Pons (tissue), 1 donor: ENCODE measurements around the gene S100A8.
A peak's percentile ranks its signal among the peaks of the same experiment; 100 is the strongest.
"Not testable (repeated sequence)": the region's sequence is repeated elsewhere in the genome, so short reads cannot be mapped to it uniquely, and the experiment has no call there.

ENCODE experiments used
- DNase-seq: peaks from one replicate; pipeline ENCODE4 v3.0.0-alpha.2; 2016; ENCODE audit warnings: low spot score

S100A8 gene

DNA sequence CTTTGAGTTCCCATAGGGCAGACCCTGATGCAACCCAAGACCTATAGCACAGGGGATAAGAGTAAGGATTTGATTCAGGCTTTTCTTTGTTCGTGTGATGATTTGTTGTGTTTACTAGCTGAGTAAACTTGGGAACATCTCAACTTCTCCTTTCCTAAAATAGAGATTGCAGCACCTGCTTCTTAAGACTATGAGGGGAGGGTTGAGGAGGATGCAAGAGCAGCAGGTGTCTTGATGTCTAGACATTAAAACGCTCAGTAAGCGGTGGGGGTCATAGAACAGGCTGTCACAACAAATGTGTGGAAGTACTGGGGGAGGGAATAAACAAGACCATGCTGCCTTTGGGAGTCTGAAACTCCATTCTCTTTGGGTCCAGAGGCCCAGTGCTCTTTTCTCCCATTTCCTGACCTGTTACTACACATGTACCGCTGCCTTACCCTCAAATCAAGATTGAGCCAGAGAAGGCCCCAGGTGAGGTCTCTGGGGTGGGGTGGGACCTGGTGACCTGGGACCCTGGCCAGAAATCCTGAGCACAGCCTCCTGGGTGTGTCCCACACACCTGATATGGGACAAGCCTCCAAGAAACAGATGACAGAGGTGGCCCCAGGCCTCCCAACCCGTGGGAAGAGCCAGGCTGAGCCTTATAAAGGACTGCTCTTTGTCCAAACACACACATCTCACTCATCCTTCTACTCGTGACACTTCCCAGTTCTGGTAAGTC, 25.1 kb upstream of the S100A8 start, which contains the start of gene S100A7A:
Gene S100A7A (plus strand): TSS at position 671 of the 721 bp plus-strand sequence. CDS start 1,563 bp downstream, outside the sequence.
- DNase-seq = no peak

GRCh38 chr1:153413961-153414360, 23.1 kb upstream of the S100A8 start:
- DNase-seq = not testable (repeated sequence)

- not testable (repeated sequence) for DNase-seq
Observed at GRCh38 chr1:153407274-153407673, 16.4 kb upstream of the S100A8 start.

GRCh38 chr1:153405825-153406599, 15.1 kb upstream of the S100A8 start:
- DNase-seq = not testable (repeated sequence)

DNA sequence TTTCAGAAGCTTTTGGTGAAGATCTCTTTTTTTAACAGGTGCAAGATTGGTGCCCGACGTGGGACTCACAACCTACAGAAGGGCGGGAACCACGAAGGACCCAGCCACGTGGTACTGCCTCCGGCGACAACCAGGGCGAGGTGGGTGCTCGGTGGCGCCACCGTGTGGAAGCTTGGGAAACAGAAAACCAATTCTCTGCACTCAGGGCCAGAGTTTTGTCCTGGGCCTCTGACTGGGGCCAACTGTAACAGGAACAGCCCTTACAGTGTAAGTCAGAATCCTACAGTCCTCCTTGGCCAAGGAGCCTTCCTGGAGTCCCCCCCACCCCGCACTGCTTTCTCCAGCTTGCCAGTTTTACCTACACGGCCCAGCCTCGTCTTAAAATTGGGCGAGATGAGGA, 13.9 kb upstream of the S100A8 start:
- DNase-seq = peak; percentile 2

DNA sequence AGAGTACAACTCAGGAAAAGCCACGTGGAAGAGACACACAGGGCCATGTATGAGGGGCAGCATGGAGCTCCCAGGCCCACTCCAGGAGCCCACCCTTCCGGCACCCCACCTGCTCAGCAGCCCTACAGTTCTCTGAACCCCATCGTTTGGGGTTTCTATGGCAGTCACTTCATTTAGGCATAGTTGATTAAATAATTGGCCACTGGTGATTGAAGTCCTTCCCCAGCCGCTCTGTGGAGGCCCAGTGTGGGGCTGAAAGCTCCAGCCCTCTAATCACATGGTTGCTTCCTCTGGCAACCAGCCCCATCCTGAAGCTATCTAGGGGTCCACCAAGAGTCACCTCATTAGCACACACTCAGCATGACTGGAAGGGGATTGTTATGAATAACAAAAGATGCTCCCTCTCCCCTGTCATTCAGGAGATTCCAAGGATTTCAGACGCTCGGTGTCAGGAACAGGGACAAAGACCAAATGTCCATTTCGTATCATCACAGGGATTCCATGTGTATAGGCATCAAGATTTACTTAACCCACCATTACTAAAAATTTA, 13.3 kb upstream of the S100A8 start:
- DNase-seq = no peak

DNA sequence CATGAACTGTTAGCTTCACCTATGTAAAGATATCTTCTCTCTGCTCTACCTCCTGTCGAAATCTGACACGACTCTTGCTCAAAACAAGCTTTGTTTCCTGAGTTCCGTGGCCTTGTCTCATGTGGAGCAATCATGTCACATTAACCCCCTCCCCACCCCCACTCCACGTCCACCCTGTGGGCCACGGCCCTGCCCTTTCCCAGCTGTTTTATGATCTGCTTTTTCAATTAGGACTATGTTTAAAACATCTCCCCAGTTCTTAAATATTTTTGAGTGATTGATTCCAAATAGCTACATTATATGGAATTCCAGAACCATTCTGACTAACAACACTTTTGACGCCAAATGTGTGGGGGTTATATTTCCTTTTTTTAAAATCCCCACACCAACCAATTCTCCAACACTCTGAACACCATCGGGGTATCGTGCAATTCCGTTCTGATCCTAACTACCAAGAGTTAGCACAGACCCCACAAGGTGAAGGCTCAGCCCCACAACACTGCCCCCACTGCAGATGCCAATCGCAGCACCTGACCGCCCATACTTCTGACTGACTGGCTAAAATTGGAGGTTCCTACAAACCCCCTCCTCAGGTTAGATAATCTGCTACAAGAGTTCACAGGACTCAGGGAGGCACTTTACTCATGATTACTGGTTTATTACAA, 12.7 kb upstream of the S100A8 start:
- DNase-seq = no peak

GRCh38 chr1:153402226-153402625, 11.4 kb upstream of the S100A8 start:
- DNase-seq = no peak

DNA sequence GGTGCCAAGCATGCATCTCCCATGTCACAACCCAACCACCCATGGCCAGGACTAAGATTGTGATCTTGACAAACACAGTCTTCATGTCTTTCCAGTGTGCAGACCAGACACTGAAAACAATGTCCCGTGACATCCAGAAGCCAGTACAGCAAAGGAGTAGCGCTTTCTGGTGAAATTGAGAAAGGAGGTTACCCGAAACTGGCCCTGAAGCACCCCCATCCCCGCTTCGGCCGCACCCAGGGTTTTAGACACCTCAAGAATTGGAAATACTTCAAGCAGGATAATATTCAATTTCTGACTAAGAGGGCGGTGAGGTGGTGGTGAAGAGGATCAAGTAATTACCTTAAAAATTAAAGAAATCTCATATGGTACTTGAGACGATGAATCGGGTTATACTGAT, 10.6 kb upstream of the S100A8 start:
- no peak for DNase-seq

GRCh38 chr1:153400244-153400643, 9.4 kb upstream of the S100A8 start:
- no peak for DNase-seq

DNA sequence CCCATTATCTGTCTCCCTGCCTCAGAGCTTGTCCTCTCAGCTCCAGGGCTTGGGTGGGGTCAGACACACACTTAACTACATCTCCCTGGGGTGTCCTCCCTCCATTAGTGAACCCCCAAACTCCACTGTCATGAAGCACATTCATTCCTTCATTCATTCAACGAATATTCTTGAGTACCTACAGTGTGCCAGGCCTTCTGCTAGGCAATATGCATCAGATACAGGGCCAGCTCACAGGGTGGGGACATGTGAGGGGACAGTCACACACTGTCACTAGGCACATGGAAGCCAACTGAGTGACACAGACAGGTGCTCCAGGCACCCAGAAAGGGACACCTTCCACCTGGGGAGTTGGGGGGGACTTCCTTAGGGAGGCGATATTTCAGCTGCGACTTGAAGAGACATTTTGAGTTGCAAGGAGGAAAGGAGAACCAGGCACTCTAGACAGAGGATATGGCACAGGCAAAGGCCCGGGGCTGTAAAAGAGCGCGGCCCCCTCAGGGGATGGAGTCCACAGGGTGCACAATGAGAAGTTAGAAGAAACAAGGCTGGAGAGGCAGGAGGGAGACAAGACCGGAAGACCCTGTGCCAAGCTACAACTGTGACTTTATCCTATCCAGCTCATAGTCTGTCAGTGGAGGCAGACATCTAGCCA, 8.7 kb upstream of the S100A8 start:
- no peak for DNase-seq

- no peak for DNase-seq
Observed at GRCh38 chr1:153397924-153398651, 7.2 kb upstream of the S100A8 start.

GRCh38 chr1:153397051-153397923, 6.4 kb upstream of the S100A8 start:
- DNase-seq = no peak

GRCh38 chr1:153396461-153396860, 5.6 kb upstream of the S100A8 start:
- no peak for DNase-seq

DNA sequence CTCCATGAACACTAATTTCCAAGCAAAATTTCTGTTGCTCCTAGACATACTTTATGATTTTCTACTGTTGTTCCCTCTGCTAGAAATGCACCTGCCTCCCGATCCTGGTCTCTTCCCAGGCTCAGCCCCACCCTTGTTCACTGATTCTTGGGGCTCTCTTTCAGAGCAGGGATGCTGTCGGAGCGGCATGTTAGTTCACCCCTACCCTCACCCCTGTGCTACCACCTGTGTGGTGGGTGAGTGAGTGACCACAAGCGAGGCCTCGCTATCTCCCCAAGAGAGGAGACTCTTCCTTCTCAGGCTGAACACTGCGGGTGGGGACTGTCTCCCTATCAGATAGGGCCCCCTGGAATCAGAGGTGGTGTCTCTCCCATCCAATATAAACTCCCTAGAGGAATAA, 4.9 kb upstream of the S100A8 start:
- DNase-seq = no peak

- no peak for DNase-seq
Observed at GRCh38 chr1:153395136-153395685, 4.3 kb upstream of the S100A8 start.

DNA sequence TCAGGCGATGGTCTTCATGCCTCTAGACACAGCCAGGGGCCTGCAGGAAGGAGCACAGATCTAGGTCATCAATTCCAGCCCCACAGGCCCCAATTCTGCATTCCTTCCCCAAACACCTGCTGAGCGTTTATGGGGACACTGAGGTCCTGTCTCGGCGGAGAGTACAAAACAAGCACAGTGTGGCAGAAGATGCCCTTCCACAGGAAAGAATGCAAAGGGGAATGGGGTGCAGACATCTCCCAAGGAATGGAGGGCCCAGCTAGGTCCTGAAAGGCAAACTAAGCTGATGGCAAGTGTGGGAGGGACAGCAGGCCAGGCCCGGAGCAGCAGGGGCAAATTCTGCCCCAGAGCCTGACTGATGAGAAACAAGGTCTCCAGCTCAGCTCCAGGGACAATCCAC, 3.5 kb upstream of the S100A8 start:
- no peak for DNase-seq

- DNase-seq = no peak
Observed at GRCh38 chr1:153393926-153394325, 3.1 kb upstream of the S100A8 start.

- DNase-seq = no peak
Observed at GRCh38 chr1:153392822-153393221, 1.9 kb upstream of the S100A8 start.

DNA sequence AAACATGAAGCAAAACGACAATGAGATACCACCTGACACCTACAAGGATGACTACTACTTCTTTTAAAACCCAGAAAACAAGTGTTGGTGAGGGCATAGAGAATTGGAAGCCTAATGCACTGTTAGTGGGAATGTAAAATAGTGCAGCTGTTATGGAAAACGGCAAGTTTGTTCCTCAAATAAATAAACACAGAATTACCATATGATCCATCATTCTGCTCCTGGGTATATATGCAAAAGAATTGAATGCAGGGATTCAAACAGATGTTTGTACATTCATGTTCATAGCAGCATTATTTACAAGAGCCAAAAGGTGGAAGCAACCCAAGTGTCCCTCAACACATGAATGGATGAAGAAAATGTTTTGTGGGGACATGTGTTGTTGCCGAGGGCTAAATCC, 1.4 kb upstream of the S100A8 start:
- DNase-seq = no peak
